Measurements from ENCODE around the gene TPPP. TPM values are rescaled to one million over a fixed set of nuclear protein-coding genes. Genes with fewer than 3 reads are reported as not detected.

Gene TPPP
- total and polyA plus RNA-seq, 2 experiments from 2014 or later: 0.48 to 1.4 TPM

GRCh38 chr5:683551-684481 lies 9.3 kb downstream of the TPPP start:
- Mint-ChIP-seq H3K9me3 (no peaks in the 10 kb centered on the region), H3K27ac (no peak overlapping the region), H3K36me3 (ENCODE audit: low read depth) (no peaks in the 10 kb centered on the region), H3K27me3 (ENCODE audit: insufficient read depth, low read depth, poor library complexity) (peaks cover 8% of the 10 kb centered on the region), H3K4me1 (no peaks in the 10 kb centered on the region), H3K4me3 (no peak overlapping the region)
- Histone ChIP-seq H3K4me2 (no peak overlapping the region), H3K4me1 (ENCODE audit: insufficient read depth) (no peaks in the 10 kb centered on the region), H3K4me3 (no peak overlapping the region), H3F3A (replicated peaks; ENCODE audit: low read depth) (no peaks in the 10 kb centered on the region), H4K20me1 (replicated peaks; ENCODE audit: insufficient read depth) (no peaks in the 10 kb centered on the region), H3K36me3 (ENCODE audit: insufficient read depth) (no peaks in the 10 kb centered on the region), H2AFZ (no peak overlapping the region), H3K27ac (ENCODE audit: low read depth) (no peak overlapping the region), H3K79me2 (replicated peaks; ENCODE audit: insufficient read depth) (no peaks in the 10 kb centered on the region), H3K27me3 (ENCODE audit: insufficient read depth) (no peaks in the 10 kb centered on the region), H3K9me2 (ENCODE audit: insufficient read depth) (no peaks in the 10 kb centered on the region)
- no peak for TF ChIP-seq STAT1 (IDR thresholded peaks at IDR 0.05; ENCODE audit: unreplicated experiment)
- TF ChIP-seq EZH2phosphoT487 (IDR thresholded peaks at IDR 0.05; ENCODE audit: unreplicated experiment): no peak
- TF ChIP-seq ZNF331 (CRISPR knock-in tag; IDR thresholded peaks at IDR 0.05; ENCODE audit: low read depth): no peak
- no peak for TF ChIP-seq ETS1 (IDR thresholded peaks at IDR 0.05)
- no peak for TF ChIP-seq EZH2 (IDR thresholded peaks at IDR 0.05; ENCODE audit: low read depth, unreplicated experiment)
- no peak for TF ChIP-seq CTCF (conservative IDR thresholded peaks at IDR 0.05; ENCODE audit: low read depth in 2 of 2)
- no peak for TF ChIP-seq ZNF462 (CRISPR knock-in tag; IDR thresholded peaks at IDR 0.05)
- no peak for TF ChIP-seq CREB1 (CRISPR knock-in tag; IDR thresholded peaks at IDR 0.05; ENCODE audit: low read depth)
- no peak for TF ChIP-seq ZNF114 (CRISPR knock-in tag; IDR thresholded peaks at IDR 0.05)
- no peak for TF ChIP-seq JUNB (IDR thresholded peaks at IDR 0.05; ENCODE audit: unreplicated experiment)
- no peak for TF ChIP-seq NANOG (IDR thresholded peaks at IDR 0.05; ENCODE audit: borderline replicate concordance)
- no peak for TF ChIP-seq POLR2AphosphoS5 (IDR thresholded peaks at IDR 0.05; ENCODE audit: low read depth)
- TF ChIP-seq REST (IDR thresholded peaks at IDR 0.05; ENCODE audit: unreplicated experiment): no peak
- DNase-seq (ENCODE audit: low spot score) (no peak), ATAC-seq (no peak; the same call in 2 of the 3 replicates)

Measured in GM23338 (cell line).